Hematopoietic multipotent progenitor cell treated with erythropoietin and hydrocortisone succinate and interleukin-3 and kit ligand, for 8 days (in vitro differentiated cells): ENCODE results near the gene ZEB2.

Experiments used
- DNase-seq: peaks from one replicate; pipeline ENCODE4 v3.0.0-alpha.2; 2015

Gene ZEB2

GRCh38 chr2:144493027-144493809 is 26.7 kb downstream of the ZEB2 start:
- DNase-seq, result no peak

GRCh38 chr2:144490857-144491256 is 29.1 kb downstream of the ZEB2 start:
- DNase-seq, result no peak

- DNase-seq, result peak; percentile 41
Observed at GRCh38 chr2:144490017-144490416, 29.9 kb downstream of the ZEB2 start.

- no peak for DNase-seq
Observed at GRCh38 chr2:144489315-144489916, 30.5 kb downstream of the ZEB2 start.

GRCh38 chr2:144484201-144484948 is 35.5 kb downstream of the ZEB2 start:
- no peak for DNase-seq

- no peak for DNase-seq
Observed at GRCh38 chr2:144481666-144482065, 38.3 kb downstream of the ZEB2 start.

- no peak for DNase-seq
Observed at GRCh38 chr2:144481109-144481508, 38.8 kb downstream of the ZEB2 start.

GRCh38 chr2:144480285-144480684 is 39.6 kb downstream of the ZEB2 start:
- no peak for DNase-seq

- no peak for DNase-seq
Observed at GRCh38 chr2:144479659-144480058, 40.3 kb downstream of the ZEB2 start.

GRCh38 chr2:144479138-144479537 is 40.8 kb downstream of the ZEB2 start:
- no peak for DNase-seq

- DNase-seq, result no peak
Observed at GRCh38 chr2:144477957-144478311, 42.0 kb downstream of the ZEB2 start.

GRCh38 chr2:144477281-144477956 is 42.5 kb downstream of the ZEB2 start:
- DNase-seq, result no peak

- DNase-seq, result no peak
Observed at GRCh38 chr2:144476682-144477081, 43.2 kb downstream of the ZEB2 start.

GRCh38 chr2:144475569-144476275 is 44.2 kb downstream of the ZEB2 start:
- peak; percentile 79 for DNase-seq

GRCh38 chr2:144475044-144475443 is 44.9 kb downstream of the ZEB2 start:
- no peak for DNase-seq

- no peak for DNase-seq
Observed at GRCh38 chr2:144474017-144474416, 45.9 kb downstream of the ZEB2 start.

GRCh38 chr2:144472911-144473310 is 47.0 kb downstream of the ZEB2 start:
- DNase-seq, result no peak

- DNase-seq, result no peak
Observed at GRCh38 chr2:144472046-144472412, 47.9 kb downstream of the ZEB2 start.

GRCh38 chr2:144471305-144472045 is 48.4 kb downstream of the ZEB2 start:
- no peak for DNase-seq

GRCh38 chr2:144470816-144471215 is 49.1 kb downstream of the ZEB2 start:
- no peak for DNase-seq

GRCh38 chr2:144470334-144470733 is 49.6 kb downstream of the ZEB2 start:
- no peak for DNase-seq

- no peak for DNase-seq
Observed at GRCh38 chr2:144469798-144470197, 50.1 kb downstream of the ZEB2 start.
